HCT116 (cell line): ENCODE results near the gene TXLNB. TPM values are rescaled to one million over a fixed set of nuclear protein-coding genes. Genes with fewer than 3 reads are reported as not detected.

ENCODE experiments used
- ATAC-seq: fragments of 200-7000 bp; cut with Tn5 transposase; 2 replicates; pipeline ENCODE4 v1.9.1; 2020; ENCODE audit warnings: mild to moderate bottlenecking, moderate library complexity
- BruUV-seq: library from RNA; stranded (reverse); fragments of 400-500 nt; replicated peaks from 2 replicates; lab custom pipeline; 2021; lab: Mats Ljungman, UMichigan
- CTCF ChIA-PET: fragments of 300-600 bp; sonication (Branson Sonifier 250); formaldehyde crosslinking; loops from one replicate; lab custom pipeline; 2021; ENCODE audit warnings: antibody characterized with exemption; lab: Charles Lee
- POLR2A ChIA-PET: fragments of 300-600, 350-600 bp; sonication (Branson Sonifier 250); formaldehyde crosslinking; loops from one replicate; lab custom pipeline; 2021; ENCODE audit warnings: antibody characterized with exemption; lab: Charles Lee
- RAD21 ChIA-PET, 2 experiments: fragments of 300-600 bp; sonication (Branson Sonifier 250); formaldehyde crosslinking; loops; one replicate each; lab custom pipeline; 2023; ENCODE audit warnings: low total read pairs in 2 of 2; ENCODE audit not compliant: uncharacterized antibody in 2 of 2, unreplicated experiment in 2 of 2, low non-redundant PET in 1 of 2; lab: Charles Lee
- DNase-seq: peaks from one replicate; pipeline ENCODE4 v3.0.0-alpha.2; 2010; ENCODE audit warnings: low read depth, low spot score
- H2AFZ ChIP-seq: fragments of 200-600 bp; shearing (Covaris generic), sonication (generic); 2 replicates; pipeline ENCODE4 v1.6.1; 2017; ENCODE audit warnings: low read depth, mixed run types, mixed read lengths, antibody characterized with exemption, low read length; ENCODE audit not compliant: poor library complexity, severe bottlenecking
- H3K27ac ChIP-seq: 2 replicates; pipeline ENCODE4 v1.5.1; 2012; ENCODE audit warnings: low read depth, low read length
- H3K27me3 ChIP-seq: fragments of 200-600 bp; sonication (generic); 2 replicates; pipeline ENCODE4 v1.6.1; 2016; ENCODE audit warnings: mixed run types, low read length, mixed read lengths; ENCODE audit not compliant: insufficient read depth
- H3K36me3 ChIP-seq, 2 experiments: fragments of 200-500 bp in 1 of 2; fragments of 200-600 bp in 1 of 2; sonication (Bioruptor generic) in 1 of 2; sonication (generic) in 1 of 2; 2 replicates each; pipeline versions ENCODE4 v1.5.1 to v1.6.1; 2014 to 2016; ENCODE audit warnings: low read length in 2 of 2, inconsistent platforms in 1 of 2, mixed read lengths in 1 of 2, mixed run types in 1 of 2; ENCODE audit not compliant: insufficient read depth in 2 of 2, control insufficient read depth in 1 of 2
- H3K4me1 ChIP-seq, 2 experiments: fragments of 200-600 bp in 1 of 2; sonication (generic) in 1 of 2; 2 replicates each; pipeline versions ENCODE4 v1.5.1 to v1.6.1; 2012 to 2017; ENCODE audit warnings: low read length in 2 of 2, inconsistent platforms in 1 of 2, mild to moderate bottlenecking in 1 of 2, mixed read lengths in 1 of 2, mixed run types in 1 of 2, moderate library complexity in 1 of 2; ENCODE audit not compliant: insufficient read depth in 2 of 2, control insufficient read depth in 1 of 2
- H3K4me2 ChIP-seq: fragments of 200-600 bp; sonication (generic); 2 replicates; pipeline ENCODE4 v1.6.1; 2017; ENCODE audit warnings: mixed run types, low read length, mixed read lengths
- H3K4me3 ChIP-seq, 2 experiments: fragments of 200-600 bp in 1 of 2; sonication (generic) in 1 of 2; replicated peaks in 1 of 2; 2 replicates each; pipeline ENCODE4 v1.5.1; 2011 to 2016; ENCODE audit warnings: low read length in 2 of 2, control low read depth in 1 of 2, low read depth in 1 of 2, mild to moderate bottlenecking in 1 of 2, mixed read lengths in 1 of 2, mixed run types in 1 of 2
- H3K79me2 ChIP-seq: fragments of 200-600 bp; sonication (generic); 2 replicates; pipeline ENCODE4 v1.6.1; 2017; ENCODE audit warnings: mild to moderate bottlenecking, mixed run types, low read length, moderate library complexity, mixed read lengths; ENCODE audit not compliant: insufficient read depth
- H3K9ac ChIP-seq: fragments of 200-600 bp; sonication (generic); 2 replicates; pipeline ENCODE4 v1.6.1; 2016; ENCODE audit warnings: low read length, mixed read lengths
- H3K9me2 ChIP-seq: fragments of 200-600 bp; sonication (generic), shearing (Covaris generic); 2 replicates; pipeline ENCODE4 v1.6.1; 2017; ENCODE audit warnings: mixed run types, mild to moderate bottlenecking, moderate library complexity; ENCODE audit not compliant: insufficient read depth
- H3K9me3 ChIP-seq, 2 experiments: fragments of 200-500 bp in 1 of 2; fragments of 200-600 bp in 1 of 2; sonication (Bioruptor generic) in 1 of 2; sonication (generic) in 1 of 2; 2 replicates each; pipeline ENCODE4 v1.6.1; 2014 to 2017; ENCODE audit warnings: low read length in 2 of 2, mixed read lengths in 2 of 2, inconsistent platforms in 1 of 2, low read depth in 1 of 2, mild to moderate bottlenecking in 1 of 2, mixed run types in 1 of 2, moderate library complexity in 1 of 2; ENCODE audit not compliant: control insufficient read depth in 1 of 2, insufficient read depth in 1 of 2
- H4K20me1 ChIP-seq: fragments of 200-600 bp; sonication (generic), shearing (Covaris generic); 2 replicates; pipeline ENCODE4 v1.6.1; 2017; ENCODE audit warnings: mixed run types, mild to moderate bottlenecking, moderate library complexity; ENCODE audit not compliant: insufficient read depth
- ATF3 ChIP-seq: IDR thresholded peaks from 2 replicates; pipeline ENCODE4 v1.6.1; 2012
- CBX3 ChIP-seq: IDR thresholded peaks from 2 replicates; pipeline ENCODE4 v1.6.1; 2012; ENCODE audit warnings: low read depth
- CEBPB ChIP-seq: IDR thresholded peaks from 2 replicates; pipeline ENCODE4 v1.6.1; 2012; ENCODE audit warnings: low read depth
- CTCF ChIP-seq, 3 experiments: fragments of 200-600 bp in 1 of 3; sonication (generic) in 1 of 3; IDR thresholded peaks in 2 of 3; conservative IDR thresholded peaks in 1 of 3; 2 replicates each; pipeline ENCODE4 v1.5.1; 2012 to 2017; ENCODE audit warnings: low read depth in 2 of 3, low read length in 2 of 3, antibody characterized with exemption in 1 of 3, borderline replicate concordance in 1 of 3, control low read depth in 1 of 3, mild to moderate bottlenecking in 1 of 3, mixed read lengths in 1 of 3, mixed run types in 1 of 3, moderate library complexity in 1 of 3; ENCODE audit not compliant: insufficient read depth in 1 of 3
- ELF1 ChIP-seq: IDR thresholded peaks from 2 replicates; pipeline ENCODE4 v1.6.1; 2012; ENCODE audit warnings: low read depth, borderline replicate concordance
- EZH2 ChIP-seq: fragments of 200-600 bp; sonication (generic); IDR thresholded peaks from 2 replicates; pipeline ENCODE4 v1.6.1; 2017; ENCODE audit warnings: antibody characterized with exemption, mixed run types
- EZH2phosphoT487 ChIP-seq: fragments of 200-600 bp; IDR thresholded peaks from 2 replicates; pipeline ENCODE4 v1.6.1; 2018; ENCODE audit warnings: antibody characterized with exemption, borderline replicate concordance
- FOSL1 ChIP-seq: IDR thresholded peaks from 2 replicates; pipeline ENCODE4 v1.6.1; 2012; ENCODE audit warnings: low read depth
- MAX ChIP-seq: IDR thresholded peaks from 2 replicates; pipeline ENCODE4 v1.6.1; 2012
- POLR2A ChIP-seq: IDR thresholded peaks from 2 replicates; pipeline ENCODE4 v1.7.0; 2011; ENCODE audit warnings: borderline replicate concordance; ENCODE audit not compliant: insufficient read depth, insufficient read length; ENCODE audit errors: extremely low read depth
- POLR2AphosphoS5 ChIP-seq: IDR thresholded peaks from 2 replicates; pipeline ENCODE4 v1.6.1; 2011; ENCODE audit warnings: mild to moderate bottlenecking, low read depth, low read length, moderate library complexity
- RAD21 ChIP-seq: IDR thresholded peaks from 2 replicates; pipeline ENCODE4 v1.6.1; 2012; ENCODE audit warnings: low read depth, mild to moderate bottlenecking
- REST ChIP-seq: IDR thresholded peaks from 2 replicates; pipeline ENCODE4 v1.6.1; 2012; ENCODE audit warnings: low read depth
- SIN3A ChIP-seq: IDR thresholded peaks from 2 replicates; pipeline ENCODE4 v1.6.1; 2012; ENCODE audit warnings: low read depth
- SRF ChIP-seq: IDR thresholded peaks from 2 replicates; pipeline ENCODE4 v1.6.1; 2012; ENCODE audit warnings: low read depth
- ZFX ChIP-seq: fragments of 450-650 bp; IDR thresholded peaks from 2 replicates; pipeline ENCODE4 v1.6.1; 2017
- ZNF274 ChIP-seq: fragments of 200-500 bp; sonication (Bioruptor generic); IDR thresholded peaks from 2 replicates; pipeline ENCODE4 v1.6.1; 2014; ENCODE audit warnings: mild to moderate bottlenecking, low read depth, low read length, inconsistent platforms
- intact Hi-C: fragments of 100-400 bp; cut with micrococcal nuclease; formaldehyde crosslinking; loops from 2 replicates; pipeline ENCODE4 v1.10.0; 2022
- total RNA-seq: library from RNA; stranded (reverse); gene quantifications from one replicate; pipeline ENCODE4 v1.2.1, GENCODE V29; 2021; ENCODE audit not compliant: unreplicated experiment

Gene TXLNB
- total RNA-seq, 1 experiment from 2014 or later = 0.05 TPM

DNA sequence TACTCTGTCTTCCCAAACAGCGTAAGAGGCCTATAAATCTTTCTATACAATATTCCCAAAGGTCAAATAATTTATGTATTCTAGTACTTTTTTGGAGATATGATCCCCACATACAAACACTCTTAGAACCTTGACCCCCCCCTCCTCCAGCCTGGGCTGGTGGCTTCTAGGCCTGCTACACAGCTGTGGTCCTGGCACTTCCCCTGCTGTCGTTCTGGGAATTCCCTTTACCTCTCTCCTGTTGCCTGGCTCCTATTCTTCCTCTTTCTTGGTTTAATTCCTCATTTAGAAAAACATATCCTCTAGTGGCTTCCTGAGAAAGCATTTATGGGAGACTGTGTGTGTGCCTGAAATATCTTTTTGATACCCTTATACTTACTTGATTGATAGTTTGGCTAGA, 4.1 kb upstream of the TXLNB start (continued):
- TF ChIP-seq REST (no peak), POLR2A (no peak), ZNF274 (no peak), CTCF (IDR thresholded peaks at IDR 0.05 in 2 of 3, conservative IDR thresholded peaks at IDR 0.05 in 1 of 3; ENCODE audit: borderline replicate concordance in 1 of 3, insufficient read depth in 1 of 3, low read depth in 2 of 3, low read length in 2 of 3) (no peak)
- TF ChIP-seq, all 23 proteins: peak for 0

GRCh38 chr6:139294090-139294489, 2.3 kb upstream of the TXLNB start:
- Histone ChIP-seq H3K79me2 (no peaks in the 10 kb centered on the region), H3K4me2 (no peak overlapping the region), H3K9me3 (no peaks in the 10 kb centered on the region), H4K20me1 (no peaks in the 10 kb centered on the region), H3K36me3 (no peaks in the 10 kb centered on the region), H3K27me3 (no peaks in the 10 kb centered on the region), H3K9ac (no peak overlapping the region), H3K4me1 (peaks cover 5 to 12% of the 10 kb centered on the region in 2 experiments; a peak in 3 of 4 replicates), H3K27ac (no peak overlapping the region), H3K4me3 (no peak overlapping the region), H2AFZ (no peak overlapping the region), H3K9me2 (no peaks in the 10 kb centered on the region)
- no peak for ATAC-seq
- DNase-seq = no peak
- ChIA-PET POLR2A (no interaction called here), RAD21 (no interaction called here), CTCF (no interaction called here)
- intact Hi-C loops = loop anchor here (2.0 kb wide), 1 partner anchor 19 kb away; no protein-coding TSS in a partner anchor
- no TSS peak for BruUV-seq
- TF ChIP-seq EZH2 (no peak), EZH2phosphoT487 (no peak), ZFX (no peak), FOSL1 (no peak), ELF1 (no peak), MAX (no peak), ATF3 (no peak), CBX3 (no peak), ZNF274 (no peak), SIN3A (no peak), SRF (no peak), RAD21 (no peak), REST (no peak), POLR2AphosphoS5 (no peak), CEBPB (no peak)
